H1 (cell line): ENCODE measurements around the gene OTOS. TPM values are rescaled to one million over a fixed set of nuclear protein-coding genes. Genes with fewer than 3 reads are reported as not detected.

Experiments used
- CTCF ChIA-PET: fragments of 300-600 bp; sonication (Branson Sonifier 250); formaldehyde crosslinking; loops from one replicate; lab custom pipeline; 2021; ENCODE audit not compliant: partially characterized antibody; lab: Charles Lee
- POLR2A ChIA-PET: fragments of 300-600 bp; sonication (Branson Sonifier 250); formaldehyde crosslinking; loops from one replicate; lab custom pipeline; 2021; ENCODE audit warnings: inconsistent platforms; ENCODE audit not compliant: partially characterized antibody; lab: Charles Lee
- DNase-seq, 2 experiments: peaks; one replicate each; pipeline versions ENCODE4 v3.0.0 to v3.0.0-alpha.2; 2010 to 2022; ENCODE audit warnings: low spot score in 2 of 2, low read depth in 1 of 2, mixed read lengths in 1 of 2
- FAIRE-seq: peaks from 2 replicates; lab custom pipeline; 2011; peaks lifted over from hg19 to GRCh38; lab: Jason Lieb, UNC
- H2AFZ ChIP-seq: 2 replicates; pipeline ENCODE4 v1.8.1; 2012; ENCODE audit warnings: low read length, inconsistent platforms
- H2AK5ac ChIP-seq: 2 replicates; pipeline ENCODE4 v1.6.1; 2013; ENCODE audit warnings: low read depth, low read length
- H2BK120ac ChIP-seq: replicated peaks from 2 replicates; pipeline ENCODE3; 2013; ENCODE audit warnings: low read depth, low read length, inconsistent platforms
- H2BK12ac ChIP-seq: 2 replicates; pipeline ENCODE4 v1.6.1; 2013; ENCODE audit warnings: low read depth, low read length
- H2BK15ac ChIP-seq: 2 replicates; pipeline ENCODE4 v1.6.1; 2013; ENCODE audit warnings: low read length
- H2BK20ac ChIP-seq: 2 replicates; pipeline ENCODE4 v1.6.1; 2013; ENCODE audit warnings: low read length
- H2BK5ac ChIP-seq: 2 replicates; pipeline ENCODE4 v1.6.1; 2013; ENCODE audit warnings: low read depth, low read length
- H3K14ac ChIP-seq: 2 replicates; pipeline ENCODE4 v1.6.1; 2013; ENCODE audit warnings: inconsistent platforms; ENCODE audit not compliant: insufficient read length
- H3K18ac ChIP-seq: 2 replicates; pipeline ENCODE4 v1.6.1; 2013; ENCODE audit warnings: low read length; ENCODE audit errors: extremely low read depth
- H3K23ac ChIP-seq: 2 replicates; pipeline ENCODE4 v1.6.1; 2013; ENCODE audit warnings: inconsistent platforms; ENCODE audit not compliant: insufficient read length
- H3K23me2 ChIP-seq: 2 replicates; pipeline ENCODE4 v1.6.1; 2013; ENCODE audit warnings: low read depth, low read length
- H3K27ac ChIP-seq: 2 replicates; pipeline ENCODE4 v1.6.1; 2011; ENCODE audit warnings: low read depth, low read length, inconsistent platforms
- H3K27me3 ChIP-seq, 4 experiments: replicated peaks in 1 of 4; 1 replicate in 1 of 4; 2 replicates in 3 of 4; pipeline versions ENCODE4 v1.6.1 to v1.8.1; 2011 to 2013; ENCODE audit warnings: low read length in 3 of 4, mild to moderate bottlenecking in 3 of 4, inconsistent platforms in 2 of 4, mixed read lengths in 2 of 4, moderate library complexity in 1 of 4; ENCODE audit not compliant: control insufficient read depth in 3 of 4, insufficient read depth in 3 of 4; ENCODE audit errors: extremely low read depth in 1 of 4
- H3K36me3 ChIP-seq, 4 experiments: 2 replicates each; pipeline versions ENCODE4 v1.6.1 to v1.8.1; 2011 to 2013; ENCODE audit warnings: mild to moderate bottlenecking in 4 of 4, low read length in 3 of 4, moderate library complexity in 2 of 4, control low read depth in 1 of 4, inconsistent platforms in 1 of 4; ENCODE audit not compliant: insufficient read depth in 4 of 4, control insufficient read depth in 2 of 4
- H3K4ac ChIP-seq: replicated peaks from 2 replicates; pipeline ENCODE3; 2013; ENCODE audit warnings: low read length, low read depth, mixed read lengths, inconsistent platforms; ENCODE audit not compliant: insufficient read length
- H3K4me1 ChIP-seq, 4 experiments: replicated peaks in 1 of 4; 1 replicate in 1 of 4; 2 replicates in 3 of 4; pipeline versions ENCODE4 v1.6.1 to v1.8.1; 2011 to 2013; ENCODE audit warnings: low read length in 3 of 4, inconsistent platforms in 2 of 4, mixed read lengths in 1 of 4; ENCODE audit not compliant: insufficient read depth in 4 of 4, control insufficient read depth in 3 of 4
- H3K4me2 ChIP-seq, 2 experiments: 2 replicates each; pipeline versions ENCODE4 v1.6.1 to v1.8.1; 2011 to 2013; ENCODE audit warnings: low read depth in 2 of 2, low read length in 2 of 2, control low read depth in 1 of 2, inconsistent platforms in 1 of 2, mild to moderate bottlenecking in 1 of 2; ENCODE audit not compliant: insufficient read depth in 1 of 2
- H3K4me3 ChIP-seq, 4 experiments: fragments of 200-600, 300-600 bp in 1 of 4; sonication (generic), shearing (Covaris generic), sonication (Bioruptor Twin) in 1 of 4; 2 replicates each; pipeline versions ENCODE4 v1.5.1 to v1.8.1; 2011 to 2016; ENCODE audit warnings: low read length in 4 of 4, low read depth in 3 of 4, control low read depth in 2 of 4, inconsistent platforms in 2 of 4, mild to moderate bottlenecking in 2 of 4, mixed read lengths in 1 of 4, moderate library complexity in 1 of 4; ENCODE audit not compliant: insufficient read depth in 2 of 4; ENCODE audit errors: extremely low read depth in 1 of 4
- H3K56ac ChIP-seq: replicated peaks from 2 replicates; pipeline ENCODE3; 2013; ENCODE audit warnings: low read depth, mild to moderate bottlenecking, mixed read lengths, low read length, inconsistent platforms; ENCODE audit not compliant: insufficient read length
- H3K79me1 ChIP-seq: 2 replicates; pipeline ENCODE4 v1.6.1; 2013; ENCODE audit warnings: low read depth, low read length, control low read depth
- H3K79me2 ChIP-seq, 2 experiments: 2 replicates each; pipeline versions ENCODE4 v1.6.1 to v1.8.1; 2012 to 2013; ENCODE audit warnings: low read length in 2 of 2, mild to moderate bottlenecking in 2 of 2, inconsistent platforms in 1 of 2; ENCODE audit not compliant: insufficient read depth in 2 of 2, control insufficient read depth in 1 of 2
- H3K9ac ChIP-seq, 4 experiments: replicated peaks in 1 of 4; 1 replicate in 1 of 4; 2 replicates in 3 of 4; pipeline versions ENCODE4 v1.6.1 to v1.8.1; 2011 to 2013; ENCODE audit warnings: low read depth in 3 of 4, low read length in 3 of 4, control low read depth in 2 of 4, mild to moderate bottlenecking in 2 of 4, moderate library complexity in 2 of 4, inconsistent platforms in 1 of 4; ENCODE audit errors: extremely low read depth in 1 of 4
- H3K9me3 ChIP-seq, 2 experiments: 2 replicates each; pipeline versions ENCODE4 v1.6.1 to v1.8.1; 2012 to 2013; ENCODE audit warnings: mild to moderate bottlenecking in 2 of 2, moderate library complexity in 2 of 2, control low read depth in 1 of 2, inconsistent platforms in 1 of 2, low read depth in 1 of 2, low read length in 1 of 2, mixed read lengths in 1 of 2; ENCODE audit not compliant: insufficient read depth in 2 of 2
- H4K20me1 ChIP-seq, 2 experiments: replicated peaks in 1 of 2; 2 replicates each; pipeline versions ENCODE3 to v1.8.1; 2011 to 2013; ENCODE audit warnings: inconsistent platforms in 2 of 2, low read length in 2 of 2, mild to moderate bottlenecking in 1 of 2; ENCODE audit not compliant: insufficient read depth in 2 of 2, control insufficient read depth in 1 of 2
- H4K5ac ChIP-seq: 2 replicates; pipeline ENCODE4 v1.6.1; 2013; ENCODE audit warnings: low read length, low read depth, mixed read lengths, inconsistent platforms; ENCODE audit not compliant: insufficient read length
- H4K8ac ChIP-seq: 2 replicates; pipeline ENCODE4 v1.8.0; 2013; ENCODE audit warnings: mild to moderate bottlenecking, moderate library complexity, low read length, inconsistent platforms; ENCODE audit not compliant: insufficient read depth; ENCODE audit errors: extremely low read depth
- H4K91ac ChIP-seq: replicated peaks from 2 replicates; pipeline ENCODE3; 2013; ENCODE audit warnings: low read length, mixed read lengths, inconsistent platforms; ENCODE audit not compliant: insufficient read length
- KDM4A ChIP-seq: IDR thresholded peaks from one replicate; pipeline ENCODE4 v1.7.1; 2012; ENCODE audit warnings: low read depth, mild to moderate bottlenecking, moderate library complexity, low read length, inconsistent platforms; ENCODE audit not compliant: severe bottlenecking
- MAX ChIP-seq: IDR thresholded peaks from 2 replicates; pipeline ENCODE4 v1.6.1; 2012; ENCODE audit warnings: inconsistent platforms
- SRF ChIP-seq: IDR thresholded peaks from 2 replicates; pipeline ENCODE4 v1.6.1; 2011; ENCODE audit warnings: mild to moderate bottlenecking, low read depth, low read length, moderate library complexity
- WGBS, 2 experiments: shearing (Covaris generic) in 1 of 2; methylation state at CpG; one replicate each; pipeline versions ENCODE4 v1.1.6 to v1.1.7; 2013 to 2015; ENCODE audit warnings: low lambda C conversion rate in 2 of 2, mixed read lengths in 2 of 2, inconsistent platforms in 1 of 2, low coverage in 1 of 2, missing lambda C conversion rate in 1 of 2; ENCODE audit not compliant: insufficient replicate concordance in 2 of 2, insufficient coverage in 1 of 2, insufficient read length in 1 of 2; ENCODE audit errors: extremely low coverage in 1 of 2, missing lambda C conversion rate in 1 of 2; 5-methylcytosine and 5-hydroxymethylcytosine counted together
- polyA plus RNA-seq, 7 experiments: library from polyadenylated mRNA; depleted of rRNA in 3 of 7; stranded (reverse) in 5 of 7; unstranded in 2 of 7; fragments of >200 nt in 5 of 7; fragments of 200-250 nt in 2 of 7; gene quantifications; 1 replicate in 5 of 7; 2 replicates in 1 of 7; 4 replicates in 1 of 7; pipeline versions ENCODE4 v1.2.1 to v1.2.3, GENCODE V29; 2011 to 2013; ENCODE audit warnings: missing spikeins in 2 of 7, mixed read lengths in 2 of 7
- total RNA-seq: library from RNA; stranded (reverse); fragmentation: NEBNext Ultra II Directional; extraction: Animal tissue kit (Norgen Biotek cat#: 25700); gene quantifications from 2 replicates; pipeline ENCODE4 v1.2.1, GENCODE V29; 2021

Gene OTOS
- total and polyA plus RNA-seq, 2 of the 8 experiments (the other 6 are each of a cell fraction or from before 2014, with no cell fraction given), result 0.17 TPM; not detected in 1

DNA sequence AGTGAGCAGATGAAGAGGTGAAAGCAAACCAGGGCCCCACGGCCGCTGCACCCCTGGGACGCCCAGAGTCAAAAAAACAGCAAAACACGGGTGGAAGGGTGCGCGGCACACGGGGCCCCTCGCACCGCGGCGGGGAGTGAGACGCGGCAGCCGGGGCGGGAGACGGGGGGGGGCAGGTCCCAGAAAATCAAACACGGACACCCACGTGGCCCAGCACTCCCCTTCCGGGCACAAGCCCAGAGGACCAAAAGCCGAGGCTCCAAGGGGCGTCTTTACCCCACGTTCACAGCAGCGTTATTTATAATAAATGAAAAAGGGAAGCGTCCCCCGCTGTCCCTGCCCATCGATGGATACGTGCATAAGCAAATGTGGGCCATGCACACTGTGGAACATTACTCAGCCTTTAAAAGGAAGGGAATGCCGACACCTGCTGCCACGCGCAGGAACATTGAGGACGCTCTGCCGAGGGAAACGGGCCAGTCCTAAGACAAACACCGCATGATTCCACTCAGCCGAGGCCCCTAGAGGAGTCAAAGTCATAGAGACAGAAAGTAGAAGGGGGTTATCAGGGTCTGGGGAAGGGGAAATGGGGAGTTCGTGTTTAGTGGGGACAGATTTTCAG, 3.7 kb downstream of the OTOS start:
- DNase-seq, result no peak
- Histone ChIP-seq H3K27ac (no peak overlapping the region), H2AK5ac (peak overlapping the region; percentile 17; the same call in 1 of the 2 replicates), H3K9me3 (no peaks in the 10 kb centered on the region), H2BK20ac (no peak overlapping the region), H2BK12ac (no peak overlapping the region), H4K91ac (peak overlapping the region; percentile 75), H3K4me1 (peaks cover 0 to 25% (median 19%) of the 10 kb centered on the region in 4 experiments; a peak in 6 of 7 replicates)
- ChIA-PET POLR2A (no interaction called here), CTCF (no interaction called here)
- 60% methylated on average over 26 of the region's 36 CpGs; no CpG with 5 or more reads in 1 of the 2 experiments for WGBS, 2 experiments
- peak; percentile 31; the same call in 1 of the 2 replicates for TF ChIP-seq MAX
- TF ChIP-seq KDM4A, result peak; percentile 12
- TF ChIP-seq SRF, result no peak
- TF ChIP-seq, all 59 proteins: peak for 2
- no peak overlapping the region for H2BK15ac ChIP-seq
- H4K8ac ChIP-seq, result peak overlapping the region; percentile 86; the same call in 1 of the 2 replicates
- H3K14ac ChIP-seq, result no peak overlapping the region
- peak overlapping the region; percentile 62 to 100 (median 92) for H3K4me3 ChIP-seq
- H3K27me3 ChIP-seq, result peaks cover 0 to 8% (median 6%) of the 10 kb centered on the region in 4 experiments; a peak in 5 of 7 replicates
- H3K23ac ChIP-seq, result no peak overlapping the region
- peaks cover 14% of the 10 kb centered on the region; the same call in 1 of the 2 replicates for H3K23me2 ChIP-seq
- no peak overlapping the region for H3K18ac ChIP-seq
- H2BK120ac ChIP-seq, result no peak overlapping the region
- peaks cover 2 to 19% (median 16%) of the 10 kb centered on the region in 4 experiments; a peak in 6 of 8 replicates for H3K36me3 ChIP-seq
- H2BK5ac ChIP-seq, result no peak overlapping the region
- peak overlapping the region; percentile 47; the same call in 1 of the 2 replicates for H2AFZ ChIP-seq
- H3K56ac ChIP-seq, result no peak overlapping the region
- H3K79me2 ChIP-seq, result peaks cover 13 to 23% of the 10 kb centered on the region in 2 experiments
- no peak overlapping the region for H4K5ac ChIP-seq
- H3K9ac ChIP-seq, result 0 out of 7 replicates have a peak overlapping the region, but pooled peaks of 1 of the 4 experiments have one; percentile 0
- H3K4me2 ChIP-seq, result peak overlapping the region; percentile 67 to 98
- H3K4ac ChIP-seq, result no peak overlapping the region
- FAIRE-seq, result no peak
- peaks cover 14 to 16% of the 10 kb centered on the region in 2 experiments for H4K20me1 ChIP-seq
- H3K79me1 ChIP-seq, result peaks cover 10% of the 10 kb centered on the region
